Measurements from ENCODE around the gene ACTR6.

ACTR6 gene

DNA sequence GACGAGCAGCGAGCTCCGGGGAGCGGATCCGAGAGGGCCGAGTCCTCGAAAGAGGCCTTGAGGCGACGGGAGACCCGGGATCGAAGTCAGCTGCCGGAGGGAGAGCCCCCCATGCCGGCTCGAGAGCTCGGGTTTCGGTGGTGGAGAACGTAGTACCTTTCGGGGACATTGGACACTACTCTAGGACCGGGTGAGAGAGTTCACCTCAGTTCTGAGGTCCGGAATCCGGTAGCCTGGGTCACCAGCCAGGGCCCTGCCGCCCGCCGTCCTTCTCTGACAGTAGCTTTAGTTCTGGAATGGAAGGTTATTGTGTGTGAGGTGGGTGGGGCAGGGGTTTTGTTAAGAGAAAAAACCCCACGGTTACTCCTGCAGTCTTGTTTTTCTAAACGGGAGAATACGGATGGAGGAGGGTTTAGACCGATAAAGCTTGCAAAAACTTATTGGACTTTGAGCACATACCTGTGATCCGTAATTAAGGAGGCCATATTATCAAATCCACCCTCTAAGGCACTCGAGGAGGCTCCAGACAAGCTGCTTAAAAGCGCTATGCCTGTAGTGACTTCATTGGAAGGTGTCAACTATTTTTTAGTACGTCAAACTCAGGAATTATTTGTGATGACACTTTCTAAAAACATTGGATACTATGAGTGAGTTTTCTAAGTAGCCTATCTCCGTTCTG is 67.1 kb downstream of the ACTR6 start:
- DNase-seq, result no peak

DNA sequence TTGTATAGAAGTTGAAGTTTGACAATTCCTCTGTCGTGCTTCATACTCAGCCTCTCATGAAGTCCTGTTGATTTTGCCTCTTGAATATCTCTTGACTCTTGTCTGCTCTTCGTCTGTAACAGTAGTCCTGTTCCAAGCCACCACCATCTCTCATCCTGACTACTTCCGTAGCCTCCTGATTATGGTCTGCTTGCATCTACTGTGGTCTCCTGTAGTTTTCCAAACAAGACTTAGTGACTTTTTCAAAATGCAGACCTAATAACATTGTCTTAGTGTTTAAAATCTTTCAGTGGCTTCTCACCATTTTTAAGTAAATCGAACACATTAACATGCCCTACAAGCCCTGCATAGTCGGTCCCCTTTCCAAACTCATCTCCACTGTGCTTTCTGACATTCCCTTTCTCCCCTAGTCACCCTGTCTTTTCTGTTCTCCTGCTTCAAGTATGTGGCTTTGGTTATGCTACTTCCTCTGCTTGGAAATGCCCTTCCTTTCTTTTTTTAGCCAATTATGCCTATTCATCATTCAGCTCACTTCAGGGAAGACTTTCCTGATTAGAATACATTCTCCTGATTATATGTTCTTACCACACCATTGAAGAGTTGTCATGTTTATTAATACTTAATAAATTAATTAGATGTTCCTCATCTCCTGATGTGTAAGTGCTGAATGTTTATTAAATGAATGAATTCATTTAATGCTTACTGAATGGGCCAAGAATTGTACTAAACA is 68.4 kb downstream of the ACTR6 start:
- no peak for DNase-seq

DNA sequence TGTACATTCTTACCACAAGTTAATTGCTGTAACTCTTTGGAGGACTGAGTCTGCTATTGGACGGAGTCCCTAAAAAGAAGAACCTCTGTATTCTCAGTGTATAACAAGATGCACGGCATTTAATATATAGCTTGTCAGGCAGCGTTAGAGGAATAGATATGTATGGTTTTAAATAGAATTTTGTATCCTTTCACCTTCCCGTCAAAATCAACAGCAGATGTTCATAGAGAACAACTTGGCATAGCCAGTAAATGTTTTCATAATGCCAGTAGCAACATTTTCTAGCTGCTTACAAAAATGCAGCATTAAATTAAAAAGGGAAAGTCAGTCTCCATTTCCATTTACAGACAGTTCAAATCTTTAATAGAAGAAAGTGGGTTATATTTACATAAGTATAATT is 73.2 kb downstream of the ACTR6 start:
- no peak for DNase-seq
